Astrocyte (in vitro differentiated cells and primary cell): ENCODE measurements around the gene STAT1. TPM values are rescaled to one million over a fixed set of nuclear protein-coding genes. Genes with fewer than 3 reads are reported as not detected.

Source experiments
- DNase-seq: peaks from one replicate; pipeline ENCODE4 v3.0.0-alpha.2; 2010; ENCODE audit warnings: low read depth
- FAIRE-seq: peaks from 2 replicates; lab custom pipeline; 2011; peaks lifted over from hg19 to GRCh38; lab: Jason Lieb, UNC
- H2AFZ ChIP-seq: 2 replicates; pipeline ENCODE4 v1.6.0; 2012; ENCODE audit warnings: low read depth, low read length, inconsistent platforms
- H3K27ac ChIP-seq: 2 replicates; pipeline ENCODE4 v1.5.1; 2011; ENCODE audit warnings: low read depth, low read length, inconsistent platforms
- H3K27me3 ChIP-seq: 2 replicates; pipeline ENCODE4 v1.6.0; 2011; ENCODE audit warnings: low read length, inconsistent platforms; ENCODE audit not compliant: insufficient read depth
- H3K36me3 ChIP-seq: 2 replicates; pipeline ENCODE4 v1.5.1; 2011; ENCODE audit warnings: low read length, inconsistent platforms; ENCODE audit not compliant: insufficient read depth
- H3K4me1 ChIP-seq: 2 replicates; pipeline ENCODE4 v1.5.1; 2011; ENCODE audit warnings: low read length, inconsistent platforms; ENCODE audit not compliant: insufficient read depth
- H3K4me2 ChIP-seq: 2 replicates; pipeline ENCODE4 v1.6.0; 2012; ENCODE audit warnings: low read length, inconsistent platforms
- H3K4me3 ChIP-seq: 2 replicates; pipeline ENCODE4 v1.5.1; 2011; ENCODE audit warnings: low read depth, mild to moderate bottlenecking, low read length, inconsistent platforms; ENCODE audit not compliant: insufficient read depth
- H3K79me2 ChIP-seq: 2 replicates; pipeline ENCODE4 v1.6.0; 2012; ENCODE audit warnings: mild to moderate bottlenecking, low read length, inconsistent platforms; ENCODE audit not compliant: insufficient read depth
- H3K9ac ChIP-seq: 2 replicates; pipeline ENCODE4 v1.6.0; 2012; ENCODE audit warnings: mild to moderate bottlenecking, low read length, inconsistent platforms
- H3K9me3 ChIP-seq: 2 replicates; pipeline ENCODE4 v1.5.1; 2012; ENCODE audit warnings: low read depth, mild to moderate bottlenecking, low read length, inconsistent platforms; ENCODE audit not compliant: insufficient read depth
- H4K20me1 ChIP-seq: 2 replicates; pipeline ENCODE4 v1.6.0; 2012; ENCODE audit warnings: low read length, inconsistent platforms; ENCODE audit not compliant: insufficient read depth
- H3K27ac Mint-ChIP-seq: one replicate; pipeline ENCODE4 v1.8.0; 2021; ENCODE audit warnings: mild to moderate bottlenecking, mixed read lengths; ENCODE audit not compliant: unreplicated experiment
- H3K27me3 Mint-ChIP-seq: one replicate; pipeline ENCODE4 v1.8.0; 2021; ENCODE audit warnings: low read depth, mixed read lengths; ENCODE audit not compliant: unreplicated experiment
- H3K36me3 Mint-ChIP-seq: one replicate; pipeline ENCODE4 v1.8.0; 2021; ENCODE audit warnings: low read depth, mixed read lengths; ENCODE audit not compliant: unreplicated experiment
- H3K4me1 Mint-ChIP-seq: one replicate; pipeline ENCODE4 v1.8.0; 2021; ENCODE audit warnings: low read depth, mixed read lengths; ENCODE audit not compliant: unreplicated experiment
- H3K4me3 Mint-ChIP-seq: one replicate; pipeline ENCODE4 v1.8.0; 2021; ENCODE audit warnings: mild to moderate bottlenecking, moderate library complexity, mixed read lengths; ENCODE audit not compliant: unreplicated experiment
- H3K9me3 Mint-ChIP-seq: one replicate; pipeline ENCODE4 v1.8.0; 2021; ENCODE audit warnings: mild to moderate bottlenecking, mixed read lengths; ENCODE audit not compliant: unreplicated experiment
- CTCF ChIP-seq: IDR thresholded peaks from 2 replicates; pipeline ENCODE4 v1.5.1; 2011; ENCODE audit warnings: low read depth, mild to moderate bottlenecking, inconsistent platforms, low read length, moderate library complexity; ENCODE audit not compliant: insufficient read depth
- EZH2 ChIP-seq: IDR thresholded peaks from 2 replicates; pipeline ENCODE4 v1.6.1; 2012; ENCODE audit warnings: mild to moderate bottlenecking, low read length, inconsistent platforms; ENCODE audit not compliant: insufficient read depth
- total RNA-seq: library from RNA; stranded (reverse); gene quantifications from 2 replicates; pipeline ENCODE4 v1.2.1, GENCODE V29; 2021

The STAT1 gene
- total RNA-seq, 1 donor from 2014 or later: 377 TPM

GRCh38 chr2:190999949-191000665 lies 13.9 kb downstream of the STAT1 start:
- Histone ChIP-seq H4K20me1 (no peaks in the 10 kb centered on the region), H3K4me3 (no peak overlapping the region), H3K4me1 (no peaks in the 10 kb centered on the region), H3K9ac (no peak overlapping the region), H3K79me2 (no peaks in the 10 kb centered on the region), H3K27me3 (no peaks in the 10 kb centered on the region), H3K36me3 (peaks cover 53% of the 10 kb centered on the region), H3K27ac (no peak overlapping the region), H3K9me3 (no peaks in the 10 kb centered on the region), H2AFZ (no peak overlapping the region), H3K4me2 (no peak overlapping the region)
- TF ChIP-seq EZH2 (no peak), CTCF (no peak)
- DNase-seq (no peak), FAIRE-seq (no peak)
- H3K27me3 Mint-ChIP-seq: no peaks in the 10 kb centered on the region
- peaks cover 12% of the 10 kb centered on the region for H3K4me1 Mint-ChIP-seq
- peaks cover 4% of the 10 kb centered on the region for H3K9me3 Mint-ChIP-seq
- no peak overlapping the region for H3K4me3 Mint-ChIP-seq
- H3K36me3 Mint-ChIP-seq: peaks cover 58% of the 10 kb centered on the region
- H3K27ac Mint-ChIP-seq: no peak overlapping the region

- H3K36me3 Mint-ChIP-seq: peaks cover 58% of the 10 kb centered on the region
- Histone ChIP-seq H3K27me3 (no peaks in the 10 kb centered on the region), H3K4me2 (no peak overlapping the region), H3K9me3 (no peaks in the 10 kb centered on the region), H3K36me3 (peaks cover 45% of the 10 kb centered on the region), H3K4me1 (no peaks in the 10 kb centered on the region), H3K27ac (no peak overlapping the region), H2AFZ (no peak overlapping the region), H3K4me3 (no peak overlapping the region), H3K79me2 (no peaks in the 10 kb centered on the region), H4K20me1 (no peaks in the 10 kb centered on the region), H3K9ac (no peak overlapping the region)
- FAIRE-seq (no peak), DNase-seq (no peak)
- H3K4me3 Mint-ChIP-seq: no peak overlapping the region
- no peaks in the 10 kb centered on the region for H3K27me3 Mint-ChIP-seq
- TF ChIP-seq CTCF (no peak), EZH2 (no peak)
- peak overlapping the region; percentile 66 for H3K27ac Mint-ChIP-seq
- H3K4me1 Mint-ChIP-seq: peaks cover 13% of the 10 kb centered on the region
- peaks cover 4% of the 10 kb centered on the region for H3K9me3 Mint-ChIP-seq
These were observed 14.9 kb downstream of the STAT1 start for GRCh38 chr2:190999058-190999457.

GRCh38 chr2:190997526-190998113 lies 16.4 kb downstream of the STAT1 start:
- peak overlapping the region; percentile 87 for H3K27ac Mint-ChIP-seq
- Histone ChIP-seq H3K27ac (no peak overlapping the region), H4K20me1 (no peaks in the 10 kb centered on the region), H3K4me2 (no peak overlapping the region), H3K4me3 (no peak overlapping the region), H3K79me2 (no peaks in the 10 kb centered on the region), H3K9ac (no peak overlapping the region), H2AFZ (no peak overlapping the region), H3K36me3 (peaks cover 46% of the 10 kb centered on the region), H3K4me1 (no peaks in the 10 kb centered on the region), H3K9me3 (no peaks in the 10 kb centered on the region), H3K27me3 (no peaks in the 10 kb centered on the region)
- H3K36me3 Mint-ChIP-seq: peaks cover 54% of the 10 kb centered on the region
- H3K27me3 Mint-ChIP-seq: no peaks in the 10 kb centered on the region
- peaks cover 1% of the 10 kb centered on the region for H3K9me3 Mint-ChIP-seq
- H3K4me3 Mint-ChIP-seq: no peak overlapping the region
- FAIRE-seq: no peak
- no peak for DNase-seq
- TF ChIP-seq EZH2 (no peak), CTCF (no peak)
- H3K4me1 Mint-ChIP-seq: peaks cover 16% of the 10 kb centered on the region
